Measurements from ENCODE around the gene VWA5A.

Gene VWA5A

DNA sequence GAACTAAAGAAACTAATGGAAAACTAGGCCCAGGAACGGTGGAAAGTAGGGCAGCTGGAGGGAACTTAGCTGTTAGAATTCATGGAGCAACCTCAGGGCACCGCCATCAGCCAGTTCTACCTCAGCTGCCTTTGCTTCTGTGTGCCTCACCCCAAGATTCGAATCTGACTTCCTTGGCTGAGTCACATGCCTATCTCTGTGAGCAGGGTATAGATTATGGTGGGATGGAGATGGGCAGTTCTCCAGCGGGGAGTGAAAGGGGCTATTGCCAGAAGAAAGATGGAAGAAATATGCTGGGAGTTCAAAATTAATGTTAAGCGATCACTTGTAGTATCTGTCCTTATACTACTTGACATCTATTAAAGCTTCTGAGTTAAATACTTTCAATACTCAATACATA, 18.9 kb upstream of the VWA5A start:
- H3K27ac ChIP-seq (ENCODE audit: low read depth, low read length) = no peak overlapping the region
- no peak overlapping the region for H3K4me3 ChIP-seq (ENCODE audit: low read depth, low read length)
- H3K9ac ChIP-seq (ENCODE audit: low read depth, low read length) = no peak overlapping the region
- H3K36me3 ChIP-seq (ENCODE audit: control insufficient read depth, insufficient read depth, low read length) = no peaks in the 10 kb centered on the region
- no peaks in the 10 kb centered on the region for H3K4me1 ChIP-seq (ENCODE audit: control insufficient read depth, insufficient read depth, low read length)
- no peaks in the 10 kb centered on the region for H3K9me3 ChIP-seq (ENCODE audit: control insufficient read depth, insufficient read depth, low read length)
- no peaks in the 10 kb centered on the region for H3K27me3 ChIP-seq (ENCODE audit: control insufficient read depth, insufficient read depth, low read length)

GRCh38 chr11:124098141-124098540, 17.1 kb upstream of the VWA5A start:
- Histone ChIP-seq H3K9me3 (ENCODE audit: control insufficient read depth, insufficient read depth, low read length) (no peaks in the 10 kb centered on the region), H3K36me3 (ENCODE audit: control insufficient read depth, insufficient read depth, low read length) (no peaks in the 10 kb centered on the region), H3K4me3 (ENCODE audit: low read depth, low read length) (no peak overlapping the region), H3K27me3 (ENCODE audit: control insufficient read depth, insufficient read depth, low read length) (no peaks in the 10 kb centered on the region), H3K4me1 (ENCODE audit: control insufficient read depth, insufficient read depth, low read length) (no peaks in the 10 kb centered on the region), H3K9ac (ENCODE audit: low read depth, low read length) (no peak overlapping the region), H3K27ac (ENCODE audit: low read depth, low read length) (no peak overlapping the region)

GRCh38 chr11:124101737-124102136, 13.5 kb upstream of the VWA5A start:
- Histone ChIP-seq H3K4me1 (ENCODE audit: control insufficient read depth, insufficient read depth, low read length) (no peaks in the 10 kb centered on the region), H3K4me3 (ENCODE audit: low read depth, low read length) (no peak overlapping the region), H3K9me3 (ENCODE audit: control insufficient read depth, insufficient read depth, low read length) (no peaks in the 10 kb centered on the region), H3K36me3 (ENCODE audit: control insufficient read depth, insufficient read depth, low read length) (no peaks in the 10 kb centered on the region), H3K27ac (ENCODE audit: low read depth, low read length) (no peak overlapping the region), H3K27me3 (ENCODE audit: control insufficient read depth, insufficient read depth, low read length) (no peaks in the 10 kb centered on the region), H3K9ac (ENCODE audit: low read depth, low read length) (no peak overlapping the region)

DNA sequence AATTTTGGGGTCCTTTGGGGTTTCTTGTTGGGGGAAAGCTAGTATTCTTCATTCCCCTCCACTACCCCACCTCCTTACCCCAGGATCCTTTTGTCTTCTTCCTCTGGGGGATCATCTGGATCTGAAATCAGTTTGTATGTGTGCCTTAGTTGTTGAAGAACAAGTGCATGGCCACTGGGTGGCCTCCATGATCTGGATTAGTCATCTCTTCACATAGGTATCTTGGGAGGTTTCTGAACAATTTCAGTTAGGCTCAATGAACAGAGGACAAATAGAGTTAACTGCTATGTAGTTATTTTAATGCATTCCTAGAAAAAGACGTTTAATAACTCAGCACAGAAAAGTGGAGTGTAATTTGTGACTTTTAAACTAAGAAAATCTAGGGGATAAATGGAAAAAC, 7.1 kb upstream of the VWA5A start:
- no peaks in the 10 kb centered on the region for H3K4me1 ChIP-seq (ENCODE audit: control insufficient read depth, insufficient read depth, low read length)
- no peak overlapping the region for H3K4me3 ChIP-seq (ENCODE audit: low read depth, low read length)
- no peak overlapping the region for H3K9ac ChIP-seq (ENCODE audit: low read depth, low read length)
- no peaks in the 10 kb centered on the region for H3K27me3 ChIP-seq (ENCODE audit: control insufficient read depth, insufficient read depth, low read length)
- no peak overlapping the region for H3K27ac ChIP-seq (ENCODE audit: low read depth, low read length)
- H3K9me3 ChIP-seq (ENCODE audit: control insufficient read depth, insufficient read depth, low read length) = no peaks in the 10 kb centered on the region
- H3K36me3 ChIP-seq (ENCODE audit: control insufficient read depth, insufficient read depth, low read length) = no peaks in the 10 kb centered on the region

GRCh38 chr11:124109377-124109776, 5.9 kb upstream of the VWA5A start:
- no peak overlapping the region for H3K27ac ChIP-seq (ENCODE audit: low read depth, low read length)
- H3K4me3 ChIP-seq (ENCODE audit: low read depth, low read length) = no peak overlapping the region
- no peaks in the 10 kb centered on the region for H3K4me1 ChIP-seq (ENCODE audit: control insufficient read depth, insufficient read depth, low read length)
- no peaks in the 10 kb centered on the region for H3K9me3 ChIP-seq (ENCODE audit: control insufficient read depth, insufficient read depth, low read length)
- H3K27me3 ChIP-seq (ENCODE audit: control insufficient read depth, insufficient read depth, low read length) = no peaks in the 10 kb centered on the region
- no peaks in the 10 kb centered on the region for H3K36me3 ChIP-seq (ENCODE audit: control insufficient read depth, insufficient read depth, low read length)
- H3K9ac ChIP-seq (ENCODE audit: low read depth, low read length) = no peak overlapping the region

DNA sequence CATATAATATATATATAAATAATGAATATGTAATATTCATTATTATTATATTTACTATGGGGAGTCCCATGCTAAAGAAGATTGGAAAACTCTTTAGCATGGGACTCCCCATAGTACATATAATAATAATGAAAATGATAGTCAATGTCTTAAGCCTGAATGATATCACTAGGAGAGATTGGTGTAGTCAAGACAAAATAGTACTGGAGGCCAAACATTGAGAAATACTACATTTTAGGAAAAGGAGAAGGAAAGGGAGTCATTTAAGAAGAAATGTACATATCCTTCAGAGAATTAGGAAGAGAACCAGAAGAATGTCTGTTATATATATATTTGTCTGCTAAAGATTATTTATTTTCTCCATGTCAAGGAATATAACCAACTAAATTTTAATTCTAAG, 5.0 kb upstream of the VWA5A start:
- Histone ChIP-seq H3K4me3 (ENCODE audit: low read depth, low read length) (no peak overlapping the region), H3K27ac (ENCODE audit: low read depth, low read length) (no peak overlapping the region), H3K9ac (ENCODE audit: low read depth, low read length) (no peak overlapping the region), H3K27me3 (ENCODE audit: control insufficient read depth, insufficient read depth, low read length) (no peaks in the 10 kb centered on the region), H3K4me1 (ENCODE audit: control insufficient read depth, insufficient read depth, low read length) (peaks cover 6% of the 10 kb centered on the region), H3K9me3 (ENCODE audit: control insufficient read depth, insufficient read depth, low read length) (no peaks in the 10 kb centered on the region), H3K36me3 (ENCODE audit: control insufficient read depth, insufficient read depth, low read length) (no peaks in the 10 kb centered on the region)

DNA sequence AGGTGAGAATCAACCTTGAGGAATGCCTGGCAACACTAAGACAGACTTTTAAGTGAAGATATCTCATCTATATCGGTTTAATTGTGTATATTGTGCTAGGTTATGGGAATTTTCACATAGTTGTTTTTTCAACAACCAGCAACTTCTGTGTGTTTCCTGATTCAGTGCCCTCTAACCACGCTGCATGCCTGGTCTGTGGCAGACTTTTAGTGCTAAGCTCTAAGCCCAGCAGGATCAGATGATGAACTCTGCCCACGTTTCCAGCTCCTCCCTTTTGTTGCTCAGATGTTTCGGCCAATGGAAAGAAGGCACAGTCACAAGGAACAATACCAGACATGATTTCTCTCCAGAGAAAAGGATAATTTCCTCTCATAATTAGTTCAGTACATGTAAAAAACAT, 1.4 kb upstream of the VWA5A start:
- peaks cover 14% of the 10 kb centered on the region for H3K36me3 ChIP-seq (ENCODE audit: control insufficient read depth, insufficient read depth, low read length)
- H3K4me1 ChIP-seq (ENCODE audit: control insufficient read depth, insufficient read depth, low read length) = peaks cover 16% of the 10 kb centered on the region
- H3K9ac ChIP-seq (ENCODE audit: low read depth, low read length) = no peak overlapping the region
- no peaks in the 10 kb centered on the region for H3K9me3 ChIP-seq (ENCODE audit: control insufficient read depth, insufficient read depth, low read length)
- no peaks in the 10 kb centered on the region for H3K27me3 ChIP-seq (ENCODE audit: control insufficient read depth, insufficient read depth, low read length)
- H3K4me3 ChIP-seq (ENCODE audit: low read depth, low read length) = no peak overlapping the region
- H3K27ac ChIP-seq (ENCODE audit: low read depth, low read length) = no peak overlapping the region

GRCh38 chr11:124115782-124116616, 749 bp downstream of the VWA5A start:
- H3K4me1 ChIP-seq (ENCODE audit: control insufficient read depth, insufficient read depth, low read length) = peaks cover 16% of the 10 kb centered on the region
- 0 out of 2 replicates have a peak overlapping the region, but pooled peaks have one; percentile 26 for H3K9ac ChIP-seq (ENCODE audit: low read depth, low read length)
- H3K36me3 ChIP-seq (ENCODE audit: control insufficient read depth, insufficient read depth, low read length) = peaks cover 27% of the 10 kb centered on the region
- no peaks in the 10 kb centered on the region for H3K9me3 ChIP-seq (ENCODE audit: control insufficient read depth, insufficient read depth, low read length)
- peak overlapping the region; percentile 84 for H3K4me3 ChIP-seq (ENCODE audit: low read depth, low read length)
- H3K27me3 ChIP-seq (ENCODE audit: control insufficient read depth, insufficient read depth, low read length) = no peaks in the 10 kb centered on the region
- H3K27ac ChIP-seq (ENCODE audit: low read depth, low read length) = peak overlapping the region; percentile 65

DNA sequence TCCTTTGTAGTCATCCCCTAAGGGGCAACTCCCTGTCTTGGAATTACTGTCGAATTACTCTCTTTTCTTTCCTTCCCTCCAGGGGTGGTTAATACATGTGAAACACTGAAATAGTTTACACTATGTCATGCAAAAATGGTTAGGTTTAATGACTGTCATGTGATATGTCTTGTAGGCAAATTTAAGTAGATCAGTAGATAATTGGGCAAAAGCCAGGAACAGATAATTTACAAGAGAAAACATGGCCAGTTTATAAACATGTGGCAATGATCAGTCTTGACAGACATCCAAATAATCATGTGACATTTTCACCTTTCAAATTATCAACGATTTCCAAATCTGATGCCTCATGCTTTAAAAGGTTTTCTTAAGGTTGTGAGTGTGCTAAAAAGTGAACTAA, 3.9 kb downstream of the VWA5A start:
- Histone ChIP-seq H3K4me1 (ENCODE audit: control insufficient read depth, insufficient read depth, low read length) (peaks cover 19% of the 10 kb centered on the region), H3K27me3 (ENCODE audit: control insufficient read depth, insufficient read depth, low read length) (no peaks in the 10 kb centered on the region), H3K4me3 (ENCODE audit: low read depth, low read length) (no peak overlapping the region), H3K27ac (ENCODE audit: low read depth, low read length) (no peak overlapping the region), H3K9ac (ENCODE audit: low read depth, low read length) (no peak overlapping the region), H3K36me3 (ENCODE audit: control insufficient read depth, insufficient read depth, low read length) (peaks cover 39% of the 10 kb centered on the region), H3K9me3 (ENCODE audit: control insufficient read depth, insufficient read depth, low read length) (no peaks in the 10 kb centered on the region)

DNA sequence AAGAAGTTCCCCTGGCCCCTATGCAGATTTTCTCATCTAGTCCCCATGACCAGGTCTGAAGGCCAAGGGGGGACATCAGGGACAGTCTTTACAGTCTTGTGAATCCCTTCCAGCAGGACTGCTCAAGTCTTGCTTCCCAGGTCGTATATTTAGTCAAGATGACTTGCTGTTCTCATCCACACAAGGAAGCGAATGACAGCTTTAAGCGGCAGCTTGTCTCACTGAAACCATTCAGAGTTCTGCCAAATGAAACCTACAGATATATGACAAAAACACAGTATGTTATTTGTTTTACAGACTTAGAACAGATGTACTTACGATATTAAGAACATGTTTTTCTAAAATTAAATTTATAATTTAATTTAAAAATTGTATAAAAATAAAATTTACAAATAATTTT, 5.6 kb downstream of the VWA5A start:
- Histone ChIP-seq H3K27ac (ENCODE audit: low read depth, low read length) (no peak overlapping the region), H3K36me3 (ENCODE audit: control insufficient read depth, insufficient read depth, low read length) (peaks cover 49% of the 10 kb centered on the region), H3K27me3 (ENCODE audit: control insufficient read depth, insufficient read depth, low read length) (no peaks in the 10 kb centered on the region), H3K4me1 (ENCODE audit: control insufficient read depth, insufficient read depth, low read length) (peaks cover 8% of the 10 kb centered on the region; the same call in 1 of the 2 replicates), H3K9ac (ENCODE audit: low read depth, low read length) (no peak overlapping the region), H3K4me3 (ENCODE audit: low read depth, low read length) (no peak overlapping the region), H3K9me3 (ENCODE audit: control insufficient read depth, insufficient read depth, low read length) (no peaks in the 10 kb centered on the region)

- Histone ChIP-seq H3K36me3 (ENCODE audit: control insufficient read depth, insufficient read depth, low read length) (peaks cover 49% of the 10 kb centered on the region), H3K4me3 (ENCODE audit: low read depth, low read length) (no peak overlapping the region), H3K9ac (ENCODE audit: low read depth, low read length) (no peak overlapping the region), H3K4me1 (ENCODE audit: control insufficient read depth, insufficient read depth, low read length) (0 out of 2 replicates have a peak, but pooled peaks cover 2% of the 10 kb centered on the region), H3K27me3 (ENCODE audit: control insufficient read depth, insufficient read depth, low read length) (no peaks in the 10 kb centered on the region), H3K27ac (ENCODE audit: low read depth, low read length) (no peak overlapping the region), H3K9me3 (ENCODE audit: control insufficient read depth, insufficient read depth, low read length) (no peaks in the 10 kb centered on the region)
Observed at GRCh38 chr11:124122123-124122522, 6.9 kb downstream of the VWA5A start.
